HG02678 (cell line): Measurements from ENCODE around the gene MUSK.
"Not testable (repeated sequence)": the region's sequence is repeated elsewhere in the genome, so short reads cannot be mapped to it uniquely, and the experiment has no call there.

Experiments
- ATAC-seq: cut with Tn5 transposase; IDR thresholded peaks from one replicate; pipeline ENCODE4 v1.9.1; 2021; ENCODE audit warnings: mild to moderate bottlenecking, moderate library complexity; ENCODE audit not compliant: unreplicated experiment

The MUSK gene

DNA sequence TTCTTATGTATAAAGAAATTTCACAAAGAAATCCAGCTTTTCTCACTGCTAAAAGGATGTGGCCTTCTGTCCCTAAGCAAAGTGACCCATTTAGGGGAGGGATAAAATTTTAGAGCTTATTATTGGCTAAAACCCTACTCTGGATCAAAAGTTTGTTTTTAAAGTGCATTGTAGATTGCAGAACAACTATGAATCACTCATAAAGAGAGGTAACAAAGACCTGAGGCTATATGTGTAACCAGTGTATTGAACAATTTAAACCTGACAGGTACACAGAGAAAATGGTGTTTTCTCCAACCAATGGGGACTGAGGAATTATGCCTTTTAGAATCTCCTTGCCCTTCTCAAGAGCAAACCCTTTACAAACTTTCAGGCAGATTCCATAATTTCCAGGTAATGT lies 86.6 kb downstream of the MUSK start:
- no peak for ATAC-seq

DNA sequence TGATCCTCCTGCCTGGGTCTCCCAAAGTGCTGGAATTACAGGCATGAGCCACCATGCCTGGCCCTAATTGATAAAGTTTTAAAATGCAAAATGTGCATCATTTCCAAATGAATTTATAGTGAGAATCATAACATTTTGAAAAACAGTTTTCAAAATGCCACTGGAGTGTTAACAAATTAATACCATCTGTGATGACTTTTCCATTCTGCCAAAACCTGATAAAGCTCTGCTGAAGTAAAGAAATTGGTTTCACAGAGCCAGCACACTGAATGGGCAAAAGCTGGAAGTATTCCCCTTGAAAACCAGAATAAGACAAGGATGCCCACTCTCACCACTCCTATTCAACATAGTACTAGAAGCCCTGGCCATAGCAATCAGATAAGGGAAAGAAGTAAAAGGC lies 89.6 kb downstream of the MUSK start:
- ATAC-seq, result no peak

DNA sequence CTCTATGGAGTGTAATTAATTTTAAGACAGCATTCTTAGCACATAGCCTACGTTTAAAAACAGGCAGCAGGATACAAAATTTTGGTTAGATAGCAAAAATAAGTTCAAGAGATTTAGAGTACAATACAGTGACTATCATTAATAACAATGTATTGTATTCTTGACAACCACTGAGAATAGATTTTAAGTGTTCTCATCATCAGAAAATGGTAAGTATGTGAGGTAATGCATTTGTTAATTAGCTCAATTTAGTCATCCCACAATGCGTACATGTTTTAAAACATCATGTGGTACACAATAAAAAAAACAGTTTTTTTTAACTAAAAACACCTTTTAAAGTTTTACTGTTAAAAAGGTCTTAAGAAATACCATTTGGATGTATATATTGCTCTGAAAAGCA lies 94.2 kb downstream of the MUSK start:
- no peak for ATAC-seq

DNA sequence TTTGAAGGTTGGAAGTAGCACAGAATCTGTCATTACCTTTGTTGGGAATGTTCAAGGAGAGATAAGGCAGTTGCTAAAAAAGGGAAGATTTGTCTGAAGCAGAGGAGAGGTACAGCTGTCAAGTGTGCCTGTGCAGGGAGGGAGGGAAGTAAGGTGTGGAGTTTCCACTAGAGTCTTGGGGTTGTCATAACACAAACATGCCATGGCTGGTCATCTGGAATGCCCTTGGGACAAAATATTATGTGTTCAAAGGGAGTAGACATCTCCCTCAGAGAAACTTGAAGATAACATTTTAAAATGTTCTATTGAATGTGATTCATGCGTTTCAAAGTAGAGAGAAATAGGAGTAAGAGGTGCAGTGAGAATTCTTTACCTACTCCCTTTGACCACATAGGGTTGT lies 95.0 kb downstream of the MUSK start:
- no peak for ATAC-seq

DNA sequence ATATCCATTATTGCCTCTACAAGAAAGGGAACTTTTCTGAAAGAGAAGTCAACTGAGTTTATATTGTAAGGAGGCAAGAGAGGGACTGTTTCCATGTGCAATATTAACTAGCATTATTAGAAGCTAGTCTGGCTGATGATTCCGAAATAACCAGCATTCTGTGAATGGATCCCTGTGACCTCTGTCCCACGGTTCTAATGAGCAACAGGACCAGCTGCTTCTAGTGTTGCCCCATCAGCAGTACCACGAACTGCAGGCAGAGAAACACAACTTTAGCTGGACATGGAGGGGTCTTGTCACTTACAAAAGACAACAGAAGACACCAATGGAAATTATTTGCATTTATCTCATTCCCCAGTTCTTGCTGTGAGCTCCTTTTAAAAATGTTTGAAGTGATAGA lies 95.4 kb downstream of the MUSK start:
- ATAC-seq, result no peak

DNA sequence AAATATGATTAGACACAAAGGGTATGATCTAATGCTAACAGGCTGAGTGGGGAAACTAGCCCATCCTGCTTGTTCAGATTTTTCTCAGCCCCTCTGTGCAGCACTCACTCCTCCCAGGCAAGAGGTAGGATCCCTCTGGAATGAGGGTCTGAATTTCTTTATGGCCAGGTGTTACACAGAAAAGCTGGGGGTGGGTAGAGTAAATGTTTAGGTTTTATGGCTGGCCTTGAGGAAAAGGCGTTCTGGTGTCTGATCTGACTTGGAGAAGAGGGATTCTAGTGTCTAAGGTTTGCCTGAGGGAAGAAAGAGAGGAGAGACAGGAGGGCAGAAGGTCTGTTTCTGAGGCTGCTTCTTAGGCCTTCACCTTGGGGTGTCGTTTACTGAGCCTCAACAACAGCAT lies 97.3 kb downstream of the MUSK start:
- ATAC-seq, result no peak

DNA sequence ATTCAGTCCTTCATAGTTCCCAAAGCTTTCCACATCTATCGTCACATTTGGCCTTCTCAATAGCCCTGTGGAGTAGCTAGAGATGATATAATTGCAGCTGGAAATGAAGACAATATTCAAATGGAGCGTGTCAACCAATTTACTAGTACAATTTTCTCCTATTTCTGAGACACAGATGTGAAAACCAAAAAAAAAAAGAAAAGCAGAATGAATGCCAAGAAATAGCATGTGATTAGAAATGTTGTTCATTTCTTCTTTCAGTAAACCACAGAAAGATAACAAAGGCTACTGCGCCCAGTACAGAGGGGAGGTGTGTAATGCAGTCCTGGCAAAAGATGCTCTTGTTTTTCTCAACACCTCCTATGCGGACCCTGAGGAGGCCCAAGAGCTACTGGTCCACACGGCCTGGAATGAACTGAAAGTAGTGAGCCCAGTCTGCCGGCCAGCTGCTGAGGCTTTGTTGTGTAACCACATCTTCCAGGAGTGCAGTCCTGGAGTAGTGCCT lies 99.0 kb downstream of the MUSK start:
- no peak for ATAC-seq

DNA sequence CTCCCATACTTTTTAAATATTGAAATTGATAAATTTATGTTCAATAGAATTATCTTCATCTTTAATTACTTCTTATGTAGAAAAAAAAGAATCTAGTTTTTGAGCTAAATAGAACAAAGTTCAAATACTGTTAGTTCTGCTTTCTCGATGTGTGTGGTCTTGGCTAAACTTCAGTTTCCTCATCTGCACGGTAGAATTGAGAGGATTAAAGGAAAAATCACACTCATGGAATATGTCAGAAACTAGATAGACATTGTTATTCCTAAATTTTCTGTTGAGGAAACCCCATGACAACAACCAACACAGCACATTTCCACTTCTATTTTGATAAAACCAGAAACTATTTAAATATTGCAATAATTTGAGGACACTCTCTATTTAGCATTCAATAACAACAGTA lies 100.3 kb downstream of the MUSK start:
- ATAC-seq, result no peak

DNA sequence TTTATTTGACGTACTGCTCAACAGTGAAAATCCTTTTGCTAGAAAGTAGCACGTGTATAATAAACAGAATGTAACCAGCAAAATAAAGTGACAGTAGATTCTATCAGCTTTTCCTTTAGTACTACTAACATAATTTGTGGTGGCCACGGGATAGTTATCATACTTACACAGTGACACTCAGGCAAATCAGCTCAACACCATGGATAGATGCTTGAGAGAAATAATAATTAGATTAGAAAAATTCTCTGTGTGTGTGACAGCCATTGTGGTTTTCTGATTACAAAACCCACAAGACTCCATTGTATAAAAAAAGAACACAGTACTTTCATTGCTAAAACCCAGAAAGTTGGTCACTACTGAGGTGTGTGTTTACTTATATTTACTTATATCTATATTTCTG lies 101.1 kb downstream of the MUSK start:
- ATAC-seq, result no peak

DNA sequence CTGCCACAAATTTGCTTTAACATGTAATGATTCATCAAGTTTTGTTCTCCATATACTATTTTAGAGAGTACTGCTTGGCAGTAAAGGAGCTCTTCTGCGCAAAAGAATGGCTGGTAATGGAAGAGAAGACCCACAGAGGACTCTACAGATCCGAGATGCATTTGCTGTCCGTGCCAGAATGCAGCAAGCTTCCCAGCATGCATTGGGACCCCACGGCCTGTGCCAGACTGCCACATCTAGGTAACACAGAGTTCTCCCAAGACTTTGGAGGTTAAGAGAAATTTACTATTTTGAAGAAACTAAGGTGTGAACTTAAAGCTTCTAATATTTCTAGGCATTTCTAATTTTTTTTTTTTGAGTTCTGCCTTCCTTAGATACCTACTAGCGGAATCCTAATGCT lies 107.1 kb downstream of the MUSK start:
- ATAC-seq, result no peak

DNA sequence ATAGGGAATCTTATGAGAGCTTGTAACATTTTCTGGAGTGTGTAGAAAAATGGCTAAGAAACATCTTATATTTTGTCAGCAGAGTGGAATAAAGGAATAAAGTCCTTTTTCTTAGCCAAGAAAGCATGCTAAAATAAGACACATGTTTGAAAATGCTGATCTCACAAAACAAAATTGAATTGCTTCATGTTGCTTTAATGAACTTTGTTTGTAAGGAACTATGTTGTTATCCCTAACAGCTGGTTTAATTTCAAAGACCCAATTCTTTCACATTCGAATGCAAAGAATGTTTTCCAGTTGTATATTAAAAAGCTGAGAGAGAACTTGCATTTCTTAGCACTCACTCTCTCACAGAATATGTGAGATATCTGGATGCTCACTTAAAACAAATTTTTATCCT lies 107.6 kb downstream of the MUSK start:
- no peak for ATAC-seq

DNA sequence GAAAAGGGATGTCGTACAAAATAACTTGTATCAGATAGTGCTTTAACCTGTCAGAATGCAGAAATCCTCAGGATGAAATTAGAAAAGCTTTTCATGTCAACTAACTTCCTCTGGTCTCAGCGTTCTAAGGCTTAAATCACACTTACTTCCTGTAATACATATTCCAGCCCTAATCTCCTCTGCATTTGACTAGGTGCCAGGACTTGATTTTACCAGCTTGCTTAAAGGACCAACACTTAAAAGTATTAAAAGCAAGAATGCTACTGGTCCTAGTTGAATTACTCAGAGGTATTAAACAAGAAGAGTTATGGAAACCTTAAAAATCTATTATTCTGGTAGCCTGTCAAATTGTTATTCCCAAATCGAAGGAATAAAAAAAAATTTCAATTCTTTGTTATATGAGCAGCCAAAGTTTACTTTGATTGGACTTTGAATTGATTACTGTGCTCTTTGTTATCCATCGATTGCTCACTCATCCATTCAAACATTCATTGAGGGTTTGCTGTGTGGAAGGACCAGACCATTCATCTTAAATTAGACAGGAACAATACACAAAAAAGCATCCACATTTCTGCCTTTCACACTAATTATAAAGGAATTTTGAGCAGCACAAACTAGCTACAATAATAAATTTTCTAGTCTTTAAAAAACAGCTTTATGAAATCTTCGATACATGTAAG lies 108.7 kb downstream of the MUSK start:
- ATAC-seq, result no peak

DNA sequence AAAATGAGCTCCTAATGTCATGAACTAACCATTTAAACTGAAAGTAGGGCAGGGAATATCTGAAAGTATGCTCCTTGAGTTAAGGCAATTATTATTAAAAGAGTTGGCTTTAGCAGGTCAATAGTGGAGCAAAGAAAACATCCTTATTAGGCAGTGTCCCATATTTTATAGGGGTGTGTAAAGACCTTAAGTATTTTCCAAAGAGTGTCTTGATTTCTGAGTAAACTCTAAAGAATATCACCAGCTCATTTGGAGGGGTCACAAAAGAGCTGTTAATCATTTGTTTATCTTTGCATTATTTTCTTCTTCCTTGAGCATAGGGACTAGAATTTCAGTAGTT lies 109.3 kb downstream of the MUSK start:
- ATAC-seq, result no peak

DNA sequence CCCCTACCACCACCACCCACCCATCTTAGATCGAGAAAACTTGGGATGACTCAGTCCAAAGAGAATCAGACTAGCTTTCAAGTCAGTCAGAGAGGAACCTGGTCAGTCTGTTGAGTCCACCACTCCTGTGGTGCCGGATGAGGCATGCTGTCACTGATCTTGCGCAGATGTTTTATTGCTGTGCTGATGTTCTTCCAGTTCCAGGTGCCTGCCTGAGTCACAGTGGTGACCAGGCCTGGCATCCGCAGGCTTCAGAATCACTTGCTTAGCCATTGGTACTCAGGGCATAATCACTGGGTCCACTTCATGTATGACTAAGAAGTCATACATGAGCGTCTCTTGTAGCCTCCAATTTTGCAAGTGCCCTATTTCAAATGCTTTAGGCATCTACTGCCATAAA lies 114.1 kb downstream of the MUSK start:
- ATAC-seq, result no peak

DNA sequence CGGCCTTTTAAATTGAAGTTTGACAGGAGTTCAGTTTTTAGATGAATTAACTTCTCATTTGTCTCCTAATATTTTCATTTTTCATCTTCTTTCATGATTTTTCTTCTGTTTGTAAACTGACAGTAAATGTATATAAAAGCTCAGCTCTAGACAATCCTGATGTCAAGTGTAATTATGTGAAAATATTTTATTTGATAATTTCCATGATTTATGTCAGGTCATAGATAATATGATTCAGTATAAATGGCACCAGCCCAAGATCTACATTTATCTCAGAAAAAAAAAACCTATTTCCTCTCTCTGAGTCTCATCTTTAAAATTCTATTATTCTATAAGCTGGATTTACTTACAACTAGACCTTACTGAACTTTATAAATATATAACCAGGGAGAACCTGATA lies 115.7 kb downstream of the MUSK start:
- ATAC-seq, result no peak

DNA sequence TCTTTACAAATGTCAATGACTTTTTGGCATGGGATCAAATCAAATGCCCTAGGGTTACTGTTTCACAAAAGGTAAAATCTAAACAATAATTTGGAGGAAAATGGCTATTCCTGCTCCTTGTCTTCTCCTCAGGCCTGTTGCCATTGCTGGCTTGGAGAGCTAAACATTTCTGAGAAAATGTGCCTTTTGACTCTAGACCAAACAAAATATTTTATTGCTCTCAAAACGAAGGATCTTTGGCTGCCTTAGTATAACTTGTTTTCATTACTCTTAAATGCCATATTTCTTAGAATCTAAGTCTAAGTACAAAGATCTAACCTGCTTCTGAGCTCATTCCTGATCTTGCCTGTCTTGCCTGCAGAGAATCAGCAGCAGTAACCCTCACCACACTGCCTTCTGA lies 116.6 kb downstream of the MUSK start:
- no peak for ATAC-seq

DNA sequence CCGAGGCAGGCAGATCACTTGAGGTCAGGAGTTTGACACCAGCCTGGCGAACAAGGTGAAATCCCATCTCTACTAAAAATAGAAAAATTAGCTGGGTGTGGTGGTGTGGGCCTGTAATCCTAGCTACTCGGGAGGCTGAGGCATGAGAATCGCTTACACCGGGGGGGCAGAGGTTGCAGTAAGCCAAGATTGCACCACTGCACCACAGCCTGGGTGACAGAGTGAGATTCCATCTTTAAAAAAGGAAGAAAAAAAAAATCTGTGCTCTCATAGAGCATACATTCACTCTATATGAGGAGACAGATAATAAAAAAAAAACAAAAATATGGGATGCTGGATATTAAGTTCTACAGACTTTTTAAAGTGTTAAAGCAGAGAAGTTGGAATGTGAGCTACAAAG lies 119.8 kb downstream of the MUSK start:
- ATAC-seq, result not testable (repeated sequence)

DNA sequence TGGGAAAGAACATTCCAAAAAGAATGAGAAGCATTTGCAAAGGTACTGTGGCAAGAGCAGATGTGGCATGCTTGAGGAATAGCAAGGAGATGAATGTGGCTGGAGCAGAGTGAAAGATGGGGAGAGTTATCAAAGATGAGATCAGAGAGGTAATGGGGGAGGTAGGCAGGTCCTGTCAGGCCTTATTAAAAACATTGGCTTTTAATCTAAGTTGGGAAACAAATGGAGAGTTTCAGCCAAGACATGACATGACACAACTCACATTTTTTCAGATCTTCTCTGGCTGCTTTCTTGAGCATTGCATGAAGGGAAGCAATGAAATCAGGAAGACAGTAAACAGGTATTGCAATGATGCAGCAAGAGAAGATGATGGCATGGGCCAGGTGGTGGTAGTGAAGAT lies 120.3 kb downstream of the MUSK start:
- no peak for ATAC-seq

DNA sequence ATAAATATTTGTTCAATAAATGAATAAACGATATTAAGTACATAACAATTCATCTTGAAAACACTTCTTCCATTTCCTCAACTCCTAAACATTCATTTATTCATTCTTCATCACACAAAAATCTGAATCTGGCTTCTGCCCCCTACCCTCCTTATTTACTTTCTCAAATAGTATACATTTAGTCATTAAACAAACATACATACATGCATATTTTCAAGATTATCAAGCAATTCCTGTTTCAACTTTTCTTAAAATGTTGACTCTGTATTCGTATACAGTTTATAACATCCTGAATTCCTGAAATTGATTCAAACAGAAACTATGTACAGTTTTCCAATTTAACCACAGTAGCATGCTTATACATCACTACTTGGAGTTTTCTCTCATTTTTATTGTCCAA lies 129.0 kb downstream of the MUSK start:
- no peak for ATAC-seq

DNA sequence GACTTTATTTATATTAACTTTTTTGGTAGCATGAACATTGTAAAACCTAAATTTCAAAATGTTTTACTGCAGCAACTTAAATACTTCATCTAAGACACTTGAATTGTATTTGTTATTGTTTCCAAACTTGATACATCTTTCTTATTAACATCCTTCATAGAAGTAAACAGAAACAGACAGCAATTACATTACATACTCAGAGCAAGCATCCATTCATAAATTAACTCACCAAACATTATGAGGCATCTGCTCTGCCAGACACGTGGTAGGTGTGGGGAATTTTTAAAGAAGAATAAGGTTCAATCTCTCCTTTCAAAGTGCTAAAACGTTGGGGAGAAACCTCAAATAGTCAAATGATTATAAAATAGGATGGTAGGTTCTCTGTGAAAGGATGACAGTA lies 130.8 kb downstream of the MUSK start:
- no peak for ATAC-seq

DNA sequence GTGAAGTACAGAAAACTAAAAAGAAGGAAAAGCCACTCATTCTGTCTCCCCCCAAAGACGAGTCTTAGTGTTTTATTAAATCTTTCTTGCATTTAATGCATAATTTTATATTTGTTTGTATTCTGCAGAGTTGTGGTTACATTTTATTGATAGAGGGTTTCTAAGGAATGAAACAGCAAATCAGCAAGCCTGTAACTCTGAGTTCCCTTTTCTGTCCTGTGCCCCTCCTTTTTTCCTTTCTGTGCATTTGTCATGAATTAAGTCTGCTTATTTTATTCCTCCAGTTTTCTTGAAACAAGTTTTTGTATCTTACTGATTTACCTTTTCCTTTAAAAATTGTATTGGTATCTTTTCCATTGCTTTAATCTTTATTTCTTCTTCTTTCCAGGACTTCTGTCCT lies 132.8 kb downstream of the MUSK start:
- ATAC-seq, result no peak

DNA sequence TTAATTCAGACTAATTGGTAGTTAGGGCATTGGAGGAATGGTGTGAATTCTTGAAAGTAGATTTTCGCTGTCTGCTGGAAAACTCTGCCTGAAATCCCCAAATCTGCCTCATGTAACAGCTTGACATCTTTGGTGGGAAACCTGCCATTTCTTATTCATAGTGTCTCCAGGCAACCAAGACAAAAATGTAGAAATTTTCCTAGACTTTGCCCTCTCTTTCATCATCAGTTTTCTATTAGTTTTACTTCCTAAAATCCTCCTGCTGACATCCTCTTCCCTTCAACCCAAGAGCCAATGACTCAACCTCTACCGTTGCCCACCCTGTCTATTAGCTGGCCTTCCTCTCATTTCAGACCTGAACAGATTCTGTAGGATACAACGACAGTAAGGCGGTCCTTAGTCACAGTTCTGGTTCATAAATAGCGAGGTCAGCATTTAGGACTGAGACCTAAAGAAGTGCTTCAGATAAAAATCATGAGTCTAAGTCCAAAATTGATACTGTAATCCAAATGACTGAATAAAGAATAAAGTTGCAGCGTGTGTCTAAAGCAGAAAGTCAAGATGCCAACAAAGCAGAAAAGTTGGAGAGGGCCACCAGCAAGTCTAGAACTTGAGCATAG lies 133.9 kb downstream of the MUSK start:
- ATAC-seq, result no peak

DNA sequence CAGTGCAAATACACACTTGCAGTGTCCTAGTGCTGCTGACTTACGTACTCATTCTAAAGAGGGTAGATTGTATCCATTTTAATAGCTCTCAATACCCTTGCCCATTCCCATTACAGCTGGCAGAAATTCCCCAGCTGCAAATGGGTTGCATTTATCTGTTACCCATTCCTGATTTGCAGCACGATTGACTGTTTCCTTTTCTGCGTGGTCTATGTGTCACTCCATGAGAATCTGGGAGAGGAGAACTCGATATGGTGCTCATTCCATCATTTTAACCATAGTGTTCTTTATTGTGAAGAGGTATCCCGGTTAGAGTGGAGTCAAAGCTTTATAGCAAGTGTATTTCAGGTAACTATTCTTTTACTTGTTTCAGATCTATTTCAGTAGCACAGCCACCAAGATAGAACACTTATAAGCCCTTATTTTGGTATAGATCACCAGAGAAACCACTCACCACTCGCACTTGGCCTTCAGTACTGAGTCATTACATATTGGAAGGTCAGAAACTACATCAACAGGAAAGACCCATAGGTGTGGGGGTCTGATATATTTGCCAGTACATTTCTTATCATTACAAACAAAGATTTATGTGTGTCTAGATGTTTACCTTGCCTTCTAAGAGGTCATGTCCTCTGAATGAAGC lies 139.5 kb downstream of the MUSK start:
- peak; percentile 60 for ATAC-seq
